H1 (cell line): ENCODE measurements around the gene TEX51.

Source experiments
- CTCF ChIP-seq, 3 experiments: IDR thresholded peaks; 1 replicate in 2 of 3; 2 replicates in 1 of 3; pipeline versions ENCODE4 v1.5.1 to v1.6.1; 2011; ENCODE audit warnings: low read length in 3 of 3, mild to moderate bottlenecking in 3 of 3, inconsistent platforms in 2 of 3, low read depth in 1 of 3, moderate library complexity in 1 of 3; ENCODE audit not compliant: insufficient read depth in 1 of 3; ENCODE audit errors: control extremely low read depth in 1 of 3
- MAX ChIP-seq: IDR thresholded peaks from 2 replicates; pipeline ENCODE4 v1.6.1; 2012; ENCODE audit warnings: inconsistent platforms
- PHF8 ChIP-seq: fragments of 200-600 bp; sonication (generic); conservative IDR thresholded peaks from 2 replicates; pipeline ENCODE4 v1.7.1; 2012; ENCODE audit warnings: low read depth, mild to moderate bottlenecking, inconsistent platforms, low read length, moderate library complexity
- RNF2 ChIP-seq: fragments of 200-900, 300-1000 bp; sonication (generic); IDR thresholded peaks from 2 replicates; pipeline ENCODE4 v1.7.1; 2016; ENCODE audit warnings: borderline replicate concordance, low read depth, mild to moderate bottlenecking, antibody characterized with exemption, low read length; ENCODE audit not compliant: poor library complexity, severe bottlenecking; ENCODE audit errors: missing control alignments
- SIN3A ChIP-seq, 2 experiments: IDR thresholded peaks in 1 of 2; conservative IDR thresholded peaks in 1 of 2; 2 replicates each; pipeline ENCODE4 v1.6.1; 2011 to 2012; ENCODE audit warnings: low read length in 2 of 2, improper control_type of control experiment in 1 of 2, low read depth in 1 of 2, mild to moderate bottlenecking in 1 of 2

GRCh38 chr2:126911111-126911796 is 12.6 kb downstream of the TEX51 start:
- TF ChIP-seq CTCF (IDR thresholded peaks at IDR 0.05; ENCODE audit: control extremely low read depth in 1 of 3, insufficient read depth in 1 of 3, low read depth in 1 of 3, low read length in 3 of 3) (no peak), MAX (no peak), PHF8 (no peak), RNF2 (no peak), SIN3A (conservative IDR thresholded peaks at IDR 0.05 in 1 of 2, IDR thresholded peaks at IDR 0.05 in 1 of 2; ENCODE audit: low read depth in 1 of 2, low read length in 2 of 2) (no peak)
